Stimulated activated CD8-positive, alpha-beta memory T cell treated with anti-CD3 and anti-CD28 coated beads, Interleukin-15, amount 100 ng/mL, for 48 hours (primary cell): ENCODE data around the gene ENGASE.

Experiments
- DNase-seq, 2 donors: peaks; one replicate each; pipeline ENCODE4 v3.0.0-alpha.2; 2020; ENCODE audit warnings: low read depth in 2 of 2

The ENGASE gene

GRCh38 chr17:79094261-79094660 is 19.6 kb downstream of the ENGASE start:
- no peak for DNase-seq

GRCh38 chr17:79095345-79096055 is 20.9 kb downstream of the ENGASE start:
- DNase-seq = no peak

- no peak for DNase-seq
Observed at GRCh38 chr17:79096477-79096876, 21.9 kb downstream of the ENGASE start.

GRCh38 chr17:79097226-79098055 is 22.8 kb downstream of the ENGASE start:
- no peak for DNase-seq

GRCh38 chr17:79098282-79098867 is 23.8 kb downstream of the ENGASE start:
- no peak for DNase-seq

- DNase-seq = no peak
Observed at GRCh38 chr17:79100405-79100804, 25.8 kb downstream of the ENGASE start.

- no peak for DNase-seq
Observed at GRCh38 chr17:79101111-79101673, 26.6 kb downstream of the ENGASE start.

GRCh38 chr17:79102214-79102613 is 27.6 kb downstream of the ENGASE start:
- DNase-seq = no peak

- no peak for DNase-seq
Observed at GRCh38 chr17:79104898-79105600, 30.4 kb downstream of the ENGASE start.

GRCh38 chr17:79105937-79106336 is 31.3 kb downstream of the ENGASE start:
- DNase-seq = no peak

GRCh38 chr17:79106958-79107357 is 32.3 kb downstream of the ENGASE start:
- DNase-seq = no peak

GRCh38 chr17:79107499-79108231 is 33.0 kb downstream of the ENGASE start:
- DNase-seq = no peak

GRCh38 chr17:79108232-79108850 is 33.7 kb downstream of the ENGASE start:
- no peak for DNase-seq

GRCh38 chr17:79108870-79109269 is 34.2 kb downstream of the ENGASE start:
- no peak for DNase-seq

GRCh38 chr17:79109584-79109983 is 35.0 kb downstream of the ENGASE start:
- no peak for DNase-seq

- DNase-seq = no peak
Observed at GRCh38 chr17:79111097-79111496, 36.5 kb downstream of the ENGASE start.

GRCh38 chr17:79112471-79112870 is 37.8 kb downstream of the ENGASE start:
- DNase-seq = no peak

GRCh38 chr17:79113699-79114457 is 39.3 kb downstream of the ENGASE start:
- DNase-seq = no peak

GRCh38 chr17:79114458-79115301 is 40.1 kb downstream of the ENGASE start:
- DNase-seq = no peak
